ENCODE measurements around the gene EHBP1L1. TPM values are rescaled to one million over a fixed set of nuclear protein-coding genes. Genes with fewer than 3 reads are reported as not detected.

Gene EHBP1L1
- total RNA-seq, 4 donors from 2014 or later, result 87.3 to 186 (median 110) TPM

- Histone ChIP-seq H3K9me3 (no peaks in the 10 kb centered on the region), H3K27me3 (no peaks in the 10 kb centered on the region), H3K36me3 (peaks cover 7 to 81% (median 23%) of the 10 kb centered on the region in 3 donors), H3K4me3 (no peak overlapping the region), H3K27ac (no peak overlapping the region), H3K4me1 (peaks cover 0 to 25% (median 15%) of the 10 kb centered on the region in 4 donors)
- 89 to 90% methylated on average over 14 of the region's 14 CpGs for WGBS, 2 donors
- TF ChIP-seq EP300 (IDR thresholded peaks at IDR 0.05), result no peak
- TF ChIP-seq CTCF (IDR thresholded peaks at IDR 0.05), result no peak
- no peak for TF ChIP-seq POLR2A (IDR thresholded peaks at IDR 0.05)
- DNase-seq (ENCODE audit: low spot score in 2 of 2), result no peak
These were observed 58.2 kb downstream of the EHBP1L1 start for GRCh38 chr11:65634109-65634436.

GRCh38 chr11:65634440-65634839, 58.6 kb downstream of the EHBP1L1 start:
- TF ChIP-seq POLR2A (IDR thresholded peaks at IDR 0.05) (no peak), EP300 (IDR thresholded peaks at IDR 0.05) (no peak), CTCF (IDR thresholded peaks at IDR 0.05) (no peak)

GRCh38 chr11:65634905-65635731, 59.3 kb downstream of the EHBP1L1 start:
- TF ChIP-seq POLR2A (IDR thresholded peaks at IDR 0.05) (no peak), CTCF (IDR thresholded peaks at IDR 0.05) (no peak), EP300 (IDR thresholded peaks at IDR 0.05) (no peak)
- DNase-seq (ENCODE audit: low spot score in 2 of 2), result no peak
- H3K27ac ChIP-seq, result no peak overlapping the region
- H3K36me3 ChIP-seq, result peaks cover 0 to 70% (median 16%) of the 10 kb centered on the region in 3 donors
- 92 to 93% methylated on average over 41 to 46 of the region's 46 CpGs for WGBS, 2 donors
- peaks cover 0 to 35% (median 26%) of the 10 kb centered on the region in 4 donors for H3K4me1 ChIP-seq
- H3K4me3 ChIP-seq, result no peak overlapping the region
- no peaks in the 10 kb centered on the region for H3K27me3 ChIP-seq
- no peaks in the 10 kb centered on the region for H3K9me3 ChIP-seq

More at GRCh38 chr11:65634440-65634839, 58.6 kb downstream of the EHBP1L1 start:
- H3K27ac ChIP-seq, result no peak overlapping the region
- peaks cover 0 to 28% (median 19%) of the 10 kb centered on the region in 4 donors for H3K4me1 ChIP-seq
- no peak for DNase-seq (ENCODE audit: low spot score in 2 of 2)
- H3K9me3 ChIP-seq, result no peaks in the 10 kb centered on the region
- WGBS, 2 donors, result 87% methylated on average over 10 to 11 of the region's 11 CpGs
- H3K4me3 ChIP-seq, result no peak overlapping the region
- H3K36me3 ChIP-seq, result peaks cover 4 to 77% (median 23%) of the 10 kb centered on the region in 3 donors
- H3K27me3 ChIP-seq, result no peaks in the 10 kb centered on the region

GRCh38 chr11:65636108-65637031, 60.5 kb downstream of the EHBP1L1 start:
- Histone ChIP-seq H3K27ac (peak overlapping the region in 2 of 4 donors; percentile 91 to 96), H3K9me3 (no peaks in the 10 kb centered on the region), H3K27me3 (no peaks in the 10 kb centered on the region), H3K4me3 (no peak overlapping the region), H3K36me3 (peaks cover 0 to 66% (median 14%) of the 10 kb centered on the region in 3 donors), H3K4me1 (peaks cover 0 to 48% (median 38%) of the 10 kb centered on the region in 4 donors)
- 86 to 90% methylated on average over 13 to 20 of the region's 28 CpGs for WGBS, 2 donors
- no peak for DNase-seq (ENCODE audit: low spot score in 2 of 2)
- TF ChIP-seq CTCF (IDR thresholded peaks at IDR 0.05), result no peak
- TF ChIP-seq POLR2A (IDR thresholded peaks at IDR 0.05), result no peak

Measured in tibial nerve (tissue), 4 donors.